HuH-7 (cell line): ENCODE measurements around the gene FLNB.
"Not testable (repeated sequence)": the region's sequence is repeated elsewhere in the genome, so short reads cannot be mapped to it uniquely, and the experiment has no call there.

Experiments used
- DNase-seq: peaks from one replicate; pipeline ENCODE4 v3.0.0; 2011; ENCODE audit warnings: low spot score

Gene FLNB

GRCh38 chr3:58183221-58183620, 175.0 kb downstream of the FLNB start:
- no peak for DNase-seq

- no peak for DNase-seq
These were observed 175.7 kb downstream of the FLNB start for GRCh38 chr3:58183891-58184290.

GRCh38 chr3:58184309-58184981, 176.2 kb downstream of the FLNB start:
- no peak for DNase-seq

GRCh38 chr3:58184982-58185360, 176.7 kb downstream of the FLNB start:
- DNase-seq: no peak

GRCh38 chr3:58188173-58188564, 179.9 kb downstream of the FLNB start:
- DNase-seq: no peak

GRCh38 chr3:58188921-58189451, 180.8 kb downstream of the FLNB start:
- DNase-seq: no peak

GRCh38 chr3:58189691-58190090, 181.5 kb downstream of the FLNB start:
- no peak for DNase-seq

GRCh38 chr3:58190291-58190690, 182.1 kb downstream of the FLNB start:
- no peak for DNase-seq

- no peak for DNase-seq
These were observed 182.7 kb downstream of the FLNB start for GRCh38 chr3:58190882-58191281.

- no peak for DNase-seq
These were observed 183.3 kb downstream of the FLNB start for GRCh38 chr3:58191361-58191991.

GRCh38 chr3:58192069-58192468, 183.8 kb downstream of the FLNB start:
- DNase-seq: no peak

GRCh38 chr3:58193682-58194407, 185.6 kb downstream of the FLNB start:
- no peak for DNase-seq

- no peak for DNase-seq
These were observed 189.4 kb downstream of the FLNB start for GRCh38 chr3:58197588-58197987.

GRCh38 chr3:58198362-58198761, 190.1 kb downstream of the FLNB start:
- no peak for DNase-seq

- DNase-seq: no peak
These were observed 190.6 kb downstream of the FLNB start for GRCh38 chr3:58198804-58199203.

- DNase-seq: no peak
These were observed 192.0 kb downstream of the FLNB start for GRCh38 chr3:58200121-58200709.

GRCh38 chr3:58200846-58201355, 192.7 kb downstream of the FLNB start:
- no peak for DNase-seq

- DNase-seq: not testable (repeated sequence)
These were observed 193.2 kb downstream of the FLNB start for GRCh38 chr3:58201451-58201850.

GRCh38 chr3:58202917-58203360, 194.7 kb downstream of the FLNB start:
- DNase-seq: no peak

GRCh38 chr3:58203541-58203940, 195.3 kb downstream of the FLNB start:
- no peak for DNase-seq

- DNase-seq: no peak
These were observed 196.5 kb downstream of the FLNB start for GRCh38 chr3:58204720-58205119.

GRCh38 chr3:58205981-58206380, 197.8 kb downstream of the FLNB start:
- no peak for DNase-seq
